Left ventricle myocardium inferior (tissue), 1 donor: ENCODE data around the gene ARFRP1. TPM values are rescaled to one million over a fixed set of nuclear protein-coding genes. Genes with fewer than 3 reads are reported as not detected.
A peak's percentile ranks its signal among the peaks of the same experiment; 100 is the strongest.

ENCODE experiments used
- DNase-seq: peaks from one replicate; pipeline ENCODE4 v3.0.0-alpha.2; 2020
- H3K27ac ChIP-seq: fragments of 200-600 bp; replicated peaks from 2 replicates; pipeline ENCODE4 v1.8.0; 2021
- H3K27me3 ChIP-seq: fragments of 200-600 bp; 2 replicates; pipeline ENCODE4 v1.8.0; 2021; ENCODE audit warnings: low read depth
- H3K36me3 ChIP-seq: fragments of 200-600 bp; 2 replicates; pipeline ENCODE4 v1.8.0; 2021
- H3K4me1 ChIP-seq: fragments of 200-600 bp; 2 replicates; pipeline ENCODE4 v1.8.0; 2021
- H3K4me3 ChIP-seq: fragments of 200-600 bp; 2 replicates; pipeline ENCODE4 v1.8.0; 2021; ENCODE audit warnings: mild to moderate bottlenecking, moderate library complexity
- H3K9me3 ChIP-seq: fragments of 200-600 bp; replicated peaks from 2 replicates; pipeline ENCODE4 v1.8.0; 2021
- intact Hi-C: fragments of 100-400 bp; cut with micrococcal nuclease; formaldehyde crosslinking; loops from one replicate; pipeline ENCODE4 v1.11.0; 2022
- total RNA-seq: library from RNA; stranded (reverse); fragmentation: NEBNext Ultra II Directional; extraction: Animal tissue kit (Norgen Biotek cat#: 25700); gene quantifications from one replicate; pipeline ENCODE4 v1.2.1, GENCODE V29; 2021
- TF ChIP-seq, protein P1 (sequence below): fragments of 200-600 bp; IDR thresholded peaks from 2 replicates; pipeline ENCODE4 v1.8.0; 2021; ENCODE audit warnings: antibody characterized with exemption, mild to moderate bottlenecking, borderline replicate concordance
- donor health status: DM: no; HTN: yes; CAD: no; lungs with severe emphysema.

Gene ARFRP1
- total RNA-seq, 1 donor from 2014 or later, result 37.1 TPM

DNA sequence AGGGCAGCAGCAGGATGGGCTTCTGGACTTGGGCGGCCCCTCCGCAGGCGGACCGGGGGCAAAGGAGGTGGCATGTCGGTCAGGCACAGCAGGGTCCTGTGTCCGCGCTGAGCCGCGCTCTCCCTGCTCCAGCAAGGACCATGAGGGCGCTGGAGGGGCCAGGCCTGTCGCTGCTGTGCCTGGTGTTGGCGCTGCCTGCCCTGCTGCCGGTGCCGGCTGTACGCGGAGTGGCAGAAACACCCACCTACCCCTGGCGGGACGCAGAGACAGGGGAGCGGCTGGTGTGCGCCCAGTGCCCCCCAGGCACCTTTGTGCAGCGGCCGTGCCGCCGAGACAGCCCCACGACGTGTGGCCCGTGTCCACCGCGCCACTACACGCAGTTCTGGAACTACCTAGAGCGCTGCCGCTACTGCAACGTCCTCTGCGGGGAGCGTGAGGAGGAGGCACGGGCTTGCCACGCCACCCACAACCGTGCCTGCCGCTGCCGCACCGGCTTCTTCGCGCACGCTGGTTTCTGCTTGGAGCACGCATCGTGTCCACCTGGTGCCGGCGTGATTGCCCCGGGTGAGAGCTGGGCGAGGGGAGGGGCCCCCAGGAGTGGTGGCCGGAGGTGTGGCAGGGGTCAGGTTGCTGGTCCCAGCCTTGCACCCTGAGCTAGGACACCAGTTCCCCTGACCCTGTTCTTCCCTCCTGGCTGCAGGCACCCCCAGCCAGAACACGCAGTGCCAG is 11.0 kb downstream of the ARFRP1 start, which contains the start of gene TNFRSF6B:
TNFRSF6B (plus strand) TSS at position 25 of the 729 bp plus-strand sequence; CDS start at position 141, 116 bp downstream.
- TF ChIP-seq, protein P1, sequence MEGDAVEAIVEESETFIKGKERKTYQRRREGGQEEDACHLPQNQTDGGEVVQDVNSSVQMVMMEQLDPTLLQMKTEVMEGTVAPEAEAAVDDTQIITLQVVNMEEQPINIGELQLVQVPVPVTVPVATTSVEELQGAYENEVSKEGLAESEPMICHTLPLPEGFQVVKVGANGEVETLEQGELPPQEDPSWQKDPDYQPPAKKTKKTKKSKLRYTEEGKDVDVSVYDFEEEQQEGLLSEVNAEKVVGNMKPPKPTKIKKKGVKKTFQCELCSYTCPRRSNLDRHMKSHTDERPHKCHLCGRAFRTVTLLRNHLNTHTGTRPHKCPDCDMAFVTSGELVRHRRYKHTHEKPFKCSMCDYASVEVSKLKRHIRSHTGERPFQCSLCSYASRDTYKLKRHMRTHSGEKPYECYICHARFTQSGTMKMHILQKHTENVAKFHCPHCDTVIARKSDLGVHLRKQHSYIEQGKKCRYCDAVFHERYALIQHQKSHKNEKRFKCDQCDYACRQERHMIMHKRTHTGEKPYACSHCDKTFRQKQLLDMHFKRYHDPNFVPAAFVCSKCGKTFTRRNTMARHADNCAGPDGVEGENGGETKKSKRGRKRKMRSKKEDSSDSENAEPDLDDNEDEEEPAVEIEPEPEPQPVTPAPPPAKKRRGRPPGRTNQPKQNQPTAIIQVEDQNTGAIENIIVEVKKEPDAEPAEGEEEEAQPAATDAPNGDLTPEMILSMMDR, result no peak
- Histone ChIP-seq H3K36me3 (peaks cover 14% of the 10 kb centered on the region), H3K27me3 (no peaks in the 10 kb centered on the region), H3K9me3 (no peaks in the 10 kb centered on the region), H3K4me3 (peak within 1 kb of the TSS; percentile 53), H3K4me1 (peaks cover 73% of the 10 kb centered on the region), H3K27ac (peak within 1 kb of the TSS; percentile 71)
- intact Hi-C loops, result no loop called here
- DNase-seq, result no peak

DNA sequence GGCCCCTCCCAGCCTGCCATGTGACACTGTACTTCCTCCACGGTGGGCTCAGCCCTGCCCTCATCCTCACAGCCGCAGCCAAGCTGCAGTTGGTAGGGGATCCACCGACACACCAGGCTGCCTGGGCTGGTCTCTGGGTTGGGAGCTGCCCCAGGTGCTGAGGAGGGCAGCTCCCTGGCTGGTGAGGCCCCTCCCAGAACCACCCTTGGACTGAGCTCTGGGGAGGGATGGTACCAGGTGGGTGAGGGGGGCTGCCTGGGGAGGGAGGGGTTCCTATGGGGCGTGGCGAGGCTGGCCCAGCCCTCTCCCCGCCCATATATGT is 11.5 kb downstream of the ARFRP1 start:
- intact Hi-C loops, result no loop called here
- no peaks in the 10 kb centered on the region for H3K27me3 ChIP-seq
- no peaks in the 10 kb centered on the region for H3K9me3 ChIP-seq
- peaks cover 69% of the 10 kb centered on the region for H3K4me1 ChIP-seq
- peak overlapping the region; percentile 71 for H3K27ac ChIP-seq
- H3K4me3 ChIP-seq, result peak overlapping the region; percentile 53
- DNase-seq, result no peak
- TF ChIP-seq, protein P1, result no peak
- peaks cover 14% of the 10 kb centered on the region for H3K36me3 ChIP-seq

DNA sequence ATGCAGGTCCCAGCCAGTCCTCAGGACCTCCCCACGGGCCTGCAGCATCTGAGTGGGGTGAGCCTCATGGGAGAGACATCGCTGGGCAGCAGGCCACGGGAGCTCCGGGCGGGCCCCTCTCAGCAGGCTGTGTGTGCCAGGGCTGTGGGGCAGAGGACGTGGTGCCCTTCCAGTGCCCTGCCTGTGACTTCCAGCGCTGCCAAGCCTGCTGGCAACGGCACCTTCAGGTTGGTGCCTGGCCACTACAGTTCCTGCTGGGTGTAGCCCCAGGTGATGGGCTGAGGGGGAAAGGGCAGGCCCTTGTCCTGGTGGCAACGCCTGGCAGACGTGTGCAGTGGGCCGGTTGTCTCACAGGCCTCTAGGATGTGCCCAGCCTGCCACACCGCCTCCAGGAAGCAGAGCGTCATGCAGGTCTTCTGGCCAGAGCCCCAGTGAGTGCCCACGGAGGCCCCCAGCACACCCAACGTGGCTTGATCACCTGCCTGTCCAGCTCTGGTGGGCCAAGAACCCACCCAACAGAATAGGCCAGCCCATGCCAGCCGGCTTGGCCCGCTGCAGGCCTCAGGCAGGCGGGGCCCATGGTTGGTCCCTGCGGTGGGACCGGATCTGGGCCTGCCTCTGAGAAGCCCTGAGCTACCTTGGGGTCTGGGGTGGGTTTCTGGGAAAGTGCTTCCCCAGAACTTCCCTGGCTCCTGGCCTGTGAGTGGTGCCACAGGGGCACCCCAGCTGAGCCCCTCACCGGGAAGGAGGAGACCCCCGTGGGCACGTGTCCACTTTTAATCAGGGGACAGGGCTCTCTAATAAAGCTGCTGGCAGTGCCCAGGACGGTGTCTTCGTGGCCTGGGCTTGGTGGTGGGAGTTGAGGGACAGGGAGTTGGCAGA is 12.1 kb downstream of the ARFRP1 start:
- H3K36me3 ChIP-seq, result peaks cover 14% of the 10 kb centered on the region
- no peak overlapping the region for H3K4me3 ChIP-seq
- no peaks in the 10 kb centered on the region for H3K27me3 ChIP-seq
- peak overlapping the region; percentile 71 for H3K27ac ChIP-seq
- H3K4me1 ChIP-seq, result peaks cover 67% of the 10 kb centered on the region
- TF ChIP-seq, protein P1, result no peak
- peak; percentile 81 for DNase-seq
- no peaks in the 10 kb centered on the region for H3K9me3 ChIP-seq
- intact Hi-C loops, result no loop called here

DNA sequence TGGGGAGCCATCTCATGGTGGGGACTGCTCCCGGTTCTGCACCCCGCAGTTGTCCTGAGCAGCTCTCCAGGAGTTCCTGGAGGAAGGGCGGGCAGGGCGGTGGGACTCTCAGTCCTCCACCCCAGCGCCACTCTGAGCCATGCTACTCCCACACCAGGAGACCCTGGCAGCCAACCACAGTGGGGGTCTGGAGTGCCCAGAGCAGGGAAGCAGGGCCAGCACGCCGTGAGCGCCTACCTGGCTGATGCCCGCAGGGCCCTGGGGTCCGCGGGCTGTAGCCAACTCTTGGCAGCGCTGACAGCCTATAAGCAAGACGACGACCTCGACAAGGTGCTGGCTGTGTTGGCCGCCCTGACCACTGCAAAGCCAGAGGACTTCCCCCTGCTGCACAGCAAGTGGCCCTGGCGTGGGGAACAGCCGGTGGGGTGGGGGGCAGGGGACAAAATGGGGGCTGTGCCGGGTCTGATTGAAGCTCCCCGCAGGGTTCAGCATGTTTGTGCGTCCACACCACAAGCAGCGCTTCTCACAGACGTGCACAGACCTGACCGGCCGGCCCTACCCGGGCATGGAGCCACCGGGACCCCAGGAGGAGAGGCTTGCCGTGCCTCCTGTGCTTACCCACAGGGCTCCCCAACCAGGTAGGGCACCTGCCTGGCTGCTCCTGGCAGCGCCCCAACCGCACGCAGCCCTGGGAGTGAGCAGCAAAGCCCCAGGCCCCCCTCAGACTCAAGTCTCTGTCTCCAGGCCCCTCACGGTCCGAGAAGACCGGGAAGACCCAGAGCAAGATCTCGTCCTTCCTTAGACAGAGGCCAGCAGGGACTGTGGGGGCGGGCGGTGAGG is 13.0 kb downstream of the ARFRP1 start:
- intact Hi-C loops, result no loop called here
- Histone ChIP-seq H3K4me3 (no peak overlapping the region), H3K27ac (peak overlapping the region; percentile 71), H3K4me1 (peaks cover 60% of the 10 kb centered on the region), H3K9me3 (no peaks in the 10 kb centered on the region), H3K36me3 (peaks cover 9% of the 10 kb centered on the region), H3K27me3 (no peaks in the 10 kb centered on the region)
- TF ChIP-seq, protein P1, result no peak
- DNase-seq, result peak; percentile 17
